ENCODE data around the gene CCDC81.
"Not testable (repeated sequence)": the region's sequence is repeated elsewhere in the genome, so short reads cannot be mapped to it uniquely, and the experiment has no call there.

CCDC81 gene

GRCh38 chr11:86386746-86387145 is 12.1 kb downstream of the CCDC81 start:
- no peak for DNase-seq (ENCODE audit: low read depth in 2 of 2)

DNA sequence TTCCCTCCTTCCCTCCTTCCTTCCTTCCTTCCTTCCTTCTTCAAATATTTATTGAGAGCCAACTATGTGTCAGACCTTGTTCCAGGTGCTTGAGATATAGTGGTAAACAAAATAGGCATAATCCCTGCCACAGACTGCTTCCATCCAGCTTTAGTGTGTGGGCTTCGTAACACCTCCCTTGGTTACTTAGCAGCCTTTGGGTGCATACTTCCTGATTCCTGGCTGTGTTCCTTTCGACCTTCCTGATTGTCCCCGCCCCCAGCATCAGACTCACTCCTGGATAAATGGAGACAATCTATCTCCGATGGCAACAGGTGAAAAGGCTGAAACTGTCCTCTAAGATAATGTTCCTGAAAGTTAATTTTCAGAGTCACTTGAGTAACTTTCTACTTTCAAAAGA is 13.5 kb downstream of the CCDC81 start:
- DNase-seq (ENCODE audit: low read depth in 2 of 2), result no peak

GRCh38 chr11:86390487-86390886 is 15.8 kb downstream of the CCDC81 start:
- DNase-seq (ENCODE audit: low read depth in 2 of 2), result no peak

GRCh38 chr11:86395061-86395551 is 20.4 kb downstream of the CCDC81 start:
- no peak for DNase-seq (ENCODE audit: low read depth in 2 of 2)

GRCh38 chr11:86396396-86396795 is 21.7 kb downstream of the CCDC81 start:
- no peak for DNase-seq (ENCODE audit: low read depth in 2 of 2)

GRCh38 chr11:86397351-86397750 is 22.7 kb downstream of the CCDC81 start:
- no peak for DNase-seq (ENCODE audit: low read depth in 2 of 2)

- no peak for DNase-seq (ENCODE audit: low read depth in 2 of 2)
Observed at GRCh38 chr11:86398106-86398505, 23.4 kb downstream of the CCDC81 start.

- no peak for DNase-seq (ENCODE audit: low read depth in 2 of 2)
Observed at GRCh38 chr11:86403458-86403857, 28.8 kb downstream of the CCDC81 start.

GRCh38 chr11:86408845-86409244 is 34.2 kb downstream of the CCDC81 start:
- DNase-seq (ENCODE audit: low read depth in 2 of 2), result no peak

DNA sequence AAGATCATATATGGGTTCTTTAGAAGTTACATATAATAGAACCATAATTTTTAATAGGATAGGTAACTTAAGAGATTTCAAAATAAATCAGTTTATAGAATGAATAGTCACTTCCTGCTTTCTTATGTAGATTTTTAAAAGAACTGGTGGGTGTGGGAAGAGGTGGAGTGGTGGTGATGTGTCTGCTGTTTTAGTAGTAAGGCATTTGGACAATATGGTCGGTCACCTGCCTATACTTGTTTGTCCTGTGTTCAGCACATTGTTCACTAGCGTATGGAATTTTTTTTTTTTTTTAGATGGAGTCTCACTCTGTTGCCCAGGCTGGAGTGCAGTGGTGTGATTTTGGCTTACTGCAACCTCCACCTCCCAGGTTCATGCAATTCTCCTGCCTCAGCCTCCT is 39.3 kb downstream of the CCDC81 start:
- DNase-seq (ENCODE audit: low read depth in 2 of 2), result no peak

- no peak for DNase-seq (ENCODE audit: low read depth in 2 of 2)
Observed at GRCh38 chr11:86415026-86415425, 40.3 kb downstream of the CCDC81 start.

GRCh38 chr11:86416494-86416893 is 41.8 kb downstream of the CCDC81 start:
- no peak for DNase-seq (ENCODE audit: low read depth in 2 of 2)

DNA sequence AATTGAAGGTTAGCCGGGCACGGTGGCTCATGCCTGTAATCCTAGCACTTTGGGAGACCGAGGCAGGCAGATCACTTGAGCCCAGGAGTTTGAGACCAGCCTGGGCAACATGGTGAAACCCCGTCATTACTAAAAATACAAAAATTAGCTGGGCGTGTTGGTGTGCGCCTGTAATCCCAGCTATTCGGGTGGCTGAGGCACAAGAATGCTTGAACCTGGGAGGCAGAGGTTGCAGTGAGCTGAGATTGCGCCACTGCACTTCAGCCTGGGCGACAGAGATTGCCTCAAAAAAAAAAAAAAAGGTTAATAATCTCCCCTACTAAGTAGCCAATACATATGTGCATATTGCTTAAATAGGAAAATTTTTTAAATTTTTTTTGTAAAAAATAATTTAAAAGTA is 42.3 kb downstream of the CCDC81 start:
- not testable (repeated sequence) for DNase-seq (ENCODE audit: low read depth in 2 of 2)

- no peak for DNase-seq (ENCODE audit: low read depth in 2 of 2)
Observed at GRCh38 chr11:86418106-86418505, 43.4 kb downstream of the CCDC81 start.

DNA sequence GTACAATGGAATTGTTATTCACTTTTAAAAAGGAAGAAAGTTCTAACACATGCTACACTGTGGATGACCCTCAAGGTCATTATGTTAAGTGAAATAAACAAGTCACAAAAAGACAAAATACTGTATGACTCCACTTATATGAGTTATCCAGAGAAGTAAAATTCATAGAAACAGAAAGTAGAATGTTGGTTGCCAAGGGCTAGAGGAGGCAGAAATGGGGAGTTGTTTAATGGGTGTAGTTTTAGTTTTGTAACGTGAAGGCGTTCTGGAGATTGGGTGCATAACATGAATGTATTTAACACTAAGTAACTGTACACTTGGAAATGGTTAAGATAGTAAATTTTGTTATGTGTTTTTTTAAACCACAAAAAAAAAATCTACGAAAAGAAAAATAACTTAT is 43.8 kb downstream of the CCDC81 start:
- no peak for DNase-seq (ENCODE audit: low read depth in 2 of 2)

GRCh38 chr11:86418917-86419316 is 44.2 kb downstream of the CCDC81 start:
- DNase-seq (ENCODE audit: low read depth in 2 of 2), result no peak

- DNase-seq (ENCODE audit: low read depth in 2 of 2), result no peak
Observed at GRCh38 chr11:86421946-86422345, 47.3 kb downstream of the CCDC81 start.

GRCh38 chr11:86422371-86422770 is 47.7 kb downstream of the CCDC81 start:
- no peak for DNase-seq (ENCODE audit: low read depth in 2 of 2)

- DNase-seq (ENCODE audit: low read depth in 2 of 2), result not testable (repeated sequence)
Observed at GRCh38 chr11:86423488-86423887, 48.8 kb downstream of the CCDC81 start.

DNA sequence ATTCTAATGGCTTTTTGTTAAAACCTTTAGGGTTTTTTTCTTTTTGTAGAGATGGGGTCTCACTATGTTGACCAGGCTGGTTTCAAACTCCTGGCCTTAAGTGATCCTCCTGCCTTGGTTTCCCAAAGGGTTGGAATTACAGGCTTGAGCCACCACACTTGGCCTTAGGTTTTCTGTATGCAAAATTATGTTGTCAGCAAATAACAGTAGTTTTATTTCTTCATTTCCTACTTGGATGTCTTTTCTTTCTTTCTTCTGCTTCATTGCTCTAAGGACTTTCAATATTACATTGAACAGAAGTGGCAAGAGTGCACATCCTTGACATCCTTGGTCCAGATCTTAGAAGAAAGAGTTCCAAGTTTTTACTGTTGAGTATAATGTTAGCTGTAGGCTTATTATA is 52.8 kb downstream of the CCDC81 start:
- DNase-seq (ENCODE audit: low read depth in 2 of 2), result no peak

GRCh38 chr11:86431258-86431657 is 56.6 kb downstream of the CCDC81 start:
- no peak for DNase-seq (ENCODE audit: low read depth in 2 of 2)

- DNase-seq (ENCODE audit: low read depth in 2 of 2), result not testable (repeated sequence)
Observed at GRCh38 chr11:86433361-86434095, 58.8 kb downstream of the CCDC81 start.

GRCh38 chr11:86435711-86436110 is 61.0 kb downstream of the CCDC81 start:
- DNase-seq (ENCODE audit: low read depth in 2 of 2), result no peak

GRCh38 chr11:86438685-86439084 is 64.0 kb downstream of the CCDC81 start:
- no peak for DNase-seq (ENCODE audit: low read depth in 2 of 2)

All from stimulated activated CD8-positive, alpha-beta memory T cell treated with anti-CD3 and anti-CD28 coated beads, Interleukin-2, amount 100 ng/mL, for 48 hours (primary cell).